Esophagus squamous epithelium (tissue), 4 donors: ENCODE measurements around the gene RSPH6A.

Source experiments
- CTCF ChIP-seq, 6 experiments: fragments of 450-650 bp in 4 of 6; fragments of 200-600 bp in 2 of 6; sonication (generic) in 2 of 6; IDR thresholded peaks; one replicate each; pipeline ENCODE4 v1.5.1; 2016 to 2019; ENCODE audit warnings: antibody characterized with exemption in 6 of 6, mild to moderate bottlenecking in 4 of 6, moderate library complexity in 4 of 6
- POLR2A ChIP-seq, 4 donors: fragments of 450-650 bp; IDR thresholded peaks; one replicate each; pipeline ENCODE4 v1.6.1; 2017; ENCODE audit warnings: antibody characterized with exemption in 4 of 4, mild to moderate bottlenecking in 4 of 4, moderate library complexity in 3 of 4

GRCh38 chr19:45854167-45854778 lies 39.2 kb upstream of the RSPH6A start:
- TF ChIP-seq CTCF (IDR thresholded peaks at IDR 0.05) (no peak), POLR2A (IDR thresholded peaks at IDR 0.05) (no peak)
